GF-D8 (cell line): ENCODE data around the gene SP2.
A peak's percentile ranks its signal among the peaks of the same experiment; 100 is the strongest.

Experiments used
- DNase-seq: peaks from one replicate; lab custom pipeline; 2025; lab: John Stamatoyannopoulos, UW

SP2 gene

DNA sequence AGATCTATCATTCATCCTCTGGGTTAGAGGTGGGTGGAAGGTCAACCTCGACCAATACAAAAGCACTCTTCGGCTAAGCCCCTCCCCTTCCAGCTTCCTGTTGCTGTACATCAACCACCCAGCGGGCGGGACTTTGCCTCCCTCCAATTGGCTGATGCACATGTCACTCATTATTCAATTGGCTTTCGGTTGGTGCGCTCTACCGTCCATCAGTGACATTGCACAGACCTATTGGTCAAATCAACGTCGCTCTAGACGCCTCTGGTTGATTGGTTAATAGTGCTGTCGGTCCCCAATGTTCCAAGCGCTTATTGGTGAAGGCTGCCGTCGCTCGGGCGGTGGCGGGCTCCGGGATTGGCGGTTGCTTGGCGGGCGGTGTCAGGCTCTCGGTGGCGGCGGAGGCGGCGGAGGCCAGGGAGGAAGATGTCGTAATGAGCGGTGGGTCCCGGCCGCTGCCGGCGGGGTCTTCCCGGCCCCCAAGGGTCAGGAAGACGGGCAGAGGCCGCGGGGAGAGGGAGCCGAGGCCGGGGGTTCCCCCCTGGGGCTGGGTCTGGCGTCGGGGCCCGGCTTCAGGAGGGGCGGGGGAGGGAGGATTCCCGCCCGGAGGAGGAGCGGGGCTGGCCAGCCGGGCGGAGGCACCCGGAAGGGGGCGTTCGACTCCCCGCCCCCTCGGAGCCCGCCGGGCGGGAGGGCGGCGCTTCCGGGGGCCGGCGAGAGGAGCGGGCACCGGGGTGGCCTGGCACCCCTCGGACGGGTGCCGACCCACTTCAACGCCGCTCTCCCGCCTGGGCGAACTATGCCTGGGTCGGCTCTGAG is at the start of gene SP2:
TSS of gene SP2 (plus strand) at position 381 of the 816 bp plus-strand sequence. CDS start at position 432, 51 bp downstream.
- peak; percentile 99 for DNase-seq

DNA sequence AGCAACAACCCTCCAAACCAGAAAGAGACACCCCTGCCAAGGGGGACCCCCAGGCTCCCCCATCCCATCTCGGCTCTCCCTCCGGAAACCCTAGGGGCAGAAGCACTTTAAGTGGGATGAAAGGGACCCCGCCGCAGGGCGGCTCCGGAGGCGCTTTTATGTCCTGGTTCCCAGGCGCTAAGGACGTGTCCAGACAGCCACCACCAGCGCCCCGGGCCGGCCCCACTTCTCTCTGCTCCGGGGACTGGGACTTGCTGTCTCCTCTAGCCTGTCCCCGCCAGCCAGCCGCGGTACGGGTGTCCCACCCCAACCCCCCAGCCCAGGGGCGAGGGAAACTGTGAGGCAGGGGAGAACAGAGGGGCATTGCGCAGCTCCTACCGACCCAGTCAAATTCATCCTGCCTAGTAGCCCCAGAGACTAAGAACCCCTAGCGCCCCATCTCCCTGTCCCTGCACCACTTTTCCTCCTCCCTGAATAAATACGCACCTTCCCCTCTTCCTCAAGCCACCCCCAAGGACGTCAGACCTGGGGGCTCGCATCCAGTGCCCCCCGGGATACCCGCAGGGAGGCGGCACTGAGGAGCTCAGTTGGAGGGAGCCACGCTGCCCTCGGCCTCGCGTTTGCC is 49.2 kb upstream of the SP2 start:
- no peak for DNase-seq

DNA sequence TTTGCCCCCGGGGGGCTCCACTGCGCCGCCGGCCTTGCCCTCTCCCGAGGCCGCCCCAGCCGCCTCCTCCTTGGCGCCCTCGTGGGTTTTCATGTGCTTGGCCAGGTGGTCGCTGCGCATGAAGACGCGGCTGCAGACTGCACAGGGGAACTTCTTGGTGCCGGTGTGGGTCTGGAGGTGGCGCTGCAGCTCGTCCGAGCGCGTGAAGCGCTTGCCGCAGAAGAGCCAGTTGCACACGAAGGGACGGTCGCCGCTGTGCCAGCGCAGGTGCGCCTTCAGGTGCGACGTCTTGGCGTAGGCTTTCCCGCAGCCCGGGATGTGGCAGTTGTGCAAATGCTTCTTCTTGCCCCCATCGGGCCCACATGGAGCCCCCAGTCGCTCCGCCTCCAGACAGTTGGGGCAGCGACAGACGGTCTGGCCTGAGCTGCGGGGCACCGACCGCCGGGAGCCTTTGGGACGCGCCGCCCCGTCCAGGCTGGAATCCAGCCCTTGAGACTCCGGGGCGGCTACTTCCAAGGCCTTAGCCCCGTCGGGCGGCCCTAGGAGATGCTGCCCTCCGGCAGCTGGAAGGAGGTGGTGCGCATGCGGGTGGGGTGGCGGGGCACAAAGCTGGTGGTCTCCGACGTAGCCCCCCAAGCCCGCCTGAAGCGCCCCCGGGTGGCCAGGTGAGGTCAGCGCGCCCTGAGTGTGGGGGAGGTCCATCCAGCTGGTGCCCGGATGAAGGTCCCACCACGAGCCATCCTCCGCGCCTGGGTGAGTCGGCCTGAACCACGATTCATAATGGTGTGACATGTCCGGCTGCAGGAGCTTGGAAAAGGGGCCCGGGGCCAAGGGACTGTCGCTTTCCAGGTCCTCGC is 48.5 kb upstream of the SP2 start:
- no peak for DNase-seq

DNA sequence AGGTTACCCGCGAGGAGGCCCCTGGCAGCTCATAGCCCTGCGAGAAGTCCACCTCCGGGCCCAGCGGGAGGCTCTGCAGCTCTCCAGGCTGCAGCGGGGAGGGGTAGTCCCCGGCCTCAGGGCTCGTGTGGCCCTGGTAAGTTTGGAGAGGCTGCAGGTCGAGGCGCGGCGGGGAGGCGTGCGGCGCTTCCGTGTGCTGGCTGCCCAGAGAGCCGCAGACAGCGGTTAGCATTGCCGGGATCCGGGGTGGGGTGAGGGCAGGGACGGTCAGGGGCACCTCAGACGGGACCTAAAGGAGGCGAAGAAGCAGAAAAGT is 47.9 kb upstream of the SP2 start:
- no peak for DNase-seq

DNA sequence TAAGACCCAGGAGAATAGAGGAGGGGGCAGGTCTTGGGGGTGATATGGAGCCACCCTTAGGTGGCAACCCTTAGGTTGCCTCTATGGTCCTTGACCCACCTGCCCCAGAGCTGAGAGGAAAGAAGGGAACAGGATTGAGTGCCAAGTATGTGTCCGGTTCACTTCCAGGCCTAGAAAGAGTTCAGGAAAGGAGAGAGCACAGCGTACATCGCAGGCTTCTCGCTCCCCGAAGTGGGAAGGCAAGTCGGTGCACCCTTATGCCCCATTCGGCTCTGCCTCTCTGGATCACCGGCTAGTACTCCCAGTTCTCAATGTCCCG is 45.7 kb upstream of the SP2 start:
- no peak for DNase-seq

DNA sequence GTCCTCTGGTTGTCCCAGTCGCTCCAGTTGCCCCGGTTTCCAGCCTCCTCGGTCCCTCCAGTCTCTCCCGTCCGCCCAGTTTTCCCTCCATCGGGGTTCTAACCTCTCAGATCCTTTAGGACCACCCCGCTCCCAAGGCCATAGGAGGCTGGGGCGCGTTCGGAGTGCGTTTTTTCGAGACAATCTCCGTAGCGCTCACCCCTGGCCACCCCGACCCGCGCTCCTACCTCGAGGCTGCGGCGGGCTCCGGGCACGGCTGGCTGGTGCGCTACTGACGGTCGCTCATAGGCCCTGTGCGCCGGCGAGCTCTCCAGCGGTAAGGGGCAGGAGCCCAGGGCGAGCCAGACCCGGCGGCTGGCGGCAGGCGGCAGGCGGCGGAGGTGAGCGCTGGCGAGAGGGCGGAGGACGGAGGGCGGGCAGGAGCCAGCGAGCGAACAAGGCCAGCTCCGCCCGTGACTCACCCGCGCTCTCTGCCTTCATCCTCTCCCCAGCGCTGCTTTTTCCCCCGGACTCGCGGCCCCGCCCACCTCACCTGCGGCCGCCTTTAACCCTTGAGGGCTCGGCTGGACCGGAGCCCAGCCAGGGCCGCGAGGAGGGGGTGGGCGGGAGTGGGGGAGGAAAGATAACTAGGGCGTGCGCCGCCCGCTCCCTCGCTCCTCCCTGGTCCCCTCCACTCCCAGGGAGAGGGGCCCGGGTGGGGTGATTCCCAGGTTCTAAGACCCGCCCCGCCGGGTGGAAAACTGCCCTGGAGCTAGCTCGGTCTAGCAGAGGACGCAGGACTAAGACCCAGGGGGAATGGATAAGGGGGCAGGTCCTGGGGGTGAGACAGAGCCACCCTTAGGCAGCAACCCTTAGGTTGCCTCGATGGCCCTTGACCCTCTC is 45.1 kb upstream of the SP2 start, which contains the start of gene SP6:
TSS of gene SP6 (minus strand) at position 472 of the 882 bp plus-strand sequence. CDS start 2,734 bp downstream, outside the sequence.
- DNase-seq: no peak

DNA sequence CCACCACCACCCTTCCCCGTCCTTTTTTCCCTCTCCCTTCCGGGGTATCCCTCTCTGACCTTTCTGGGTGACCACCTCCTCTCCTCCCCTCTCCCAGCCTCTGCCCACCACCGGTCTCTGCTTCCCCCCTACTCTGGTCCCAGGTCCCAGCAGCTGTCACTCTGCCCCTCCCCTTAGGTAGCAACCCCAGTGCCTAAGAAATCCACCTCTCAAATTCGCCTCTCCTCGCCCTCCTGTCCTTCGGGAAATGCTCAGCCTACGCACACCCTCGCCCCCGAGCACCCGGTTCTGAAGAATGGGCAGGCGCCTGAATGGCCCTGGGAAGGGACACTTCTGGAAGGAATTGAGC is 44.3 kb upstream of the SP2 start:
- DNase-seq: no peak

DNA sequence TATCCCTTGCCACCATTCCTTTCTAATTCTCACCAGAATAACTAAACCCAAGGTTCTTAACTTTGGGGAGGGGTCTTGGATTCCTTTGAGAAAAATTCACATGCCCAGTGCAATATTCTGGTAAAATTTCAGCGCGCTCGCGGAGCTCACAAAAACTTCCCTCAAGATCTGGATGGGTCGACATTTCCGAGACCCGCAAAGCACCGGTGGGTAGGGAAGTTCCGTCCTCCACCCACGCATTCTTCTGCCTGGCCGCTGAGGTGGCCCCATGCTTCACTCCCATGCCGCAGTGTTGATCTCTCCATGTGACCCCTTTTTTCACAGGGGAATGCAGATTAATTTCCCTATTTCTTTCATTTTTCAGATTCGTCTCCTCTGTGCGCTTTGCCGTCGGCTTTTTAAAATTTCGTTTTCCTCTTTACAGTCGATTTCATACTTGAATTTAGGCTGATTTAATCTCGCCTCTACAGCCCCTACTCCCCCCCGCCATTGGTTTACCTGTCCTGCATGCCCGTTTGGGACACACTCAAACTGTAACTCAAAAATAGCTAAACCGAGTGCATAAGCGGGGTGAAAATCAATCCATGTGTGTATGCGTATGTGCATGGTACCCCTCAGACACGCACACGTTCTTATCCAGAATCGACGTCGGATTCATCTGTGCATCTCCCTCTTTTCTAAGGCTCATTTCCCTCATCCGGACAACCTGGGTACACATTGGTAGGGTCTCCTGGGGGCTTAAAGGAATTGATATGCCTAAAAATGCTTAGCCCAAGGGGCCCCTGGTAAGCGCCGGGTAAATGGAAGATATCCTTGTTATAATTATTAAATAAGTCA is 43.7 kb upstream of the SP2 start:
- DNase-seq: no peak

DNA sequence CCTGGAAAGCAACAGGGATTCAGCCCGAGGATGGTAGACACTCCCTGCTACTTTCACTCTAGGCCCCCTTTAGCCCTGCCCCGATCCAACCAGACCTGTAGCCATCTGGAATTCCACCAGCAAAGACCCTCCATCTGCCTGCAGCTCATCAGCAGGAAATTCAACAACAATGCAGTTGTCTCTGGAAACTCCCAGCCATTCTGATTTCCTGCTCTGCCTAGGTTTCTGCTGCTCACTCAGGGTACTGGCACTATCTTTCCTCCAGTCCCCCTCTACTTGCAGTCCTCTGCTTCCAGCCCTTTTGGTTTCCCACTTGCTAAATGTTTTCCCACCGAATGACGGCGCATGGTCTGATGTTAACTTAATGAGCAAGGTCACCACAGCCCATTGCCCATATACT is 42.4 kb upstream of the SP2 start:
- no peak for DNase-seq

DNA sequence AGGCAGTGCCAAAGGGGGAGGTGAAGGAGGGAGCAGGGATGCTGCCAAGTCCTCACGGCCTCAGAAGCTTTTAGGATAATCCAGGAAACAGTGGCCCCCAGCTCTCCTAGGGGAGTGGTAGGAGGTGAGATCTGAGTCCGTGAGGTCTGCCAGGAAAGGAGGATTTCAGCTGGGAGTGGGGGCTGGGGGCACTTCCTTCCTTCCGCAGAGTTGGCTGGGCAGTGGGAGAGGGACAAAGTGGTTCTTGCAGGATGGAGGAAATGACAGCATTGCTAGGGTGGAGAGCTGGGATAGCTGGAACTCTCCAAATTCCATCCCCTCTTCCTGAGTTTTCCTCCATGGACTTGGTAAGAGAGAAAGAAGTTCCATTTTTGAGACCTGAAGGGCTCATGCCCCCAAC is 40.3 kb upstream of the SP2 start:
- no peak for DNase-seq

DNA sequence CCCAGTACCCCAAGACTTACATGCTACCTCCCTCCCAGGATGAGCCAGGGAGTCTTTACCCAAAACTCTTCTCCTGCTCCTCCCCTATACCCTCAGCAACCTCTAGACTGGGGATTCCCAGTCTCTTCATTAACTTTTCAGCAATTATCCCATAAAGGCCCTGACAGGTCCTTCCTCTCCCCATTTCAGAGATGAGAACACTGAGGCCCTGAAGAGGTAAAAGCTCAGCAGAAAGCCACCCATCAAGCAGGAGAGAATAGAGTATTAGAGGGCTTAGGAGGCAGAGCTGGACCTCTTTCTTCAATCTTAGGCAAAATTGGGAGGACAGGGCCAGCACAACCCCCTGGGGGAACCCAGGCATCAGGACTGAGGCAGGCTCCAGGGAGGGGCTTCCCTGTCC is 39.2 kb upstream of the SP2 start:
- no peak for DNase-seq

DNA sequence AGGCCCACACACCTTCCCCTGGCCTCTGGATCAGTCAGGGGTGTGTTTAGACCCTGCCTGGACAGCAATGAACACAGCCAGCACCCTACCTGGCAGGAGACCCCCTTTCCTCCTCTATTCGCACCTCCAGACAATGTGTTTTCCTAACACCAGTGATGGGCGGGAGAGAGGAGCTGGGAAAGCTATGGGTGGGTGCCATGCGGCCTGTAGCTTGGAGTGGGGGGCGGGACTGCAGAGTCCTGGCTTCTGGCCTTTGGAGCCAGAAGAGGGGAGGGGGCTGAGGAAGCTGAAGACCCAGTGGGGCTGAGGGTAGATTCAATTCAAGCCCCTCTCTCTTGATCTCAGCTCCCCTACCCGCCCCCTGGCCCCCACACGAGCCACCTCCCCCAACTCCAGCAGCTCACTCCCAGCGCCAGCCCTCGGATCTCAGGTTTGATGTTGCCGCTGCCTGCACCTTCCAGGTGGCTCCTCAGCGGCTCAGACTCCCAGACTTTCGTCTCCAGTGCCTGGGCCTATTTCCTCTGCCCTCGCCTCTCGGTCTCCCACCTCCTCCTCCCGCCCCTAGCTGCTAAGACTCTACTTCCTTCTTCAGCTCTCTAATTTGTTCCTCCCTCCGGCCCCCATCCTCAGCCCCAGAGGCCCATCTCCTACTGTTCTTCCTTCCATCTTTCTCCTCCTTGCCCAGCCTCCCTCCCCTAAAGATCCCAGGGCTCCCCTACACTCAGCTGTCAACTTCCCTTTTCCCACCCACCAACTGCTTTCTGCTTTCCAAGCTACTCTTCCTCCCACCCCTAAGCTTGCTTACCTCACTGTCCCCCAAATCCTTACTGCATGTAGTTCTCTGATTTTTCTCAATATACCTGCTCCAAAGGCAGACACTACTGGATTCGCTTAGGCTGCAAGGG is 38.2 kb upstream of the SP2 start:
- no peak for DNase-seq

DNA sequence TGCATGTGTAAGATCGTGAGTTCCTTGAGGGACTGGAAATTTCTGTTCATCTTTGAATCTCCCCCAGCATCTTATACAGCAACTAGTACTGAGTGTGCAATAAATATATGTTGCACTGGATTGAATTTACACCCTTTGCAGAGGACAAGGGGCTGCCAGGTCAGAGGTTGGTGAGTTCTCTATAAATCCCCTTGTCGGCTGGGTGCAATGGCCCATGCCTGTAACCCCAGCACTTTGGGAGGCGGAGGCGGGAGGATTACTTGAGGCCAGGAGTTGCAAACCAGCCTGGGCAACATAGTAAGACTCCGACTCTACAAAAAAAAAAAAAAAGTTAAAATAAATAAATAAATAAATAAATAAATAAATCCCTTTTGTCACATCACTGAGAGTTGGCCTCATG is 35.6 kb upstream of the SP2 start:
- no peak for DNase-seq

DNA sequence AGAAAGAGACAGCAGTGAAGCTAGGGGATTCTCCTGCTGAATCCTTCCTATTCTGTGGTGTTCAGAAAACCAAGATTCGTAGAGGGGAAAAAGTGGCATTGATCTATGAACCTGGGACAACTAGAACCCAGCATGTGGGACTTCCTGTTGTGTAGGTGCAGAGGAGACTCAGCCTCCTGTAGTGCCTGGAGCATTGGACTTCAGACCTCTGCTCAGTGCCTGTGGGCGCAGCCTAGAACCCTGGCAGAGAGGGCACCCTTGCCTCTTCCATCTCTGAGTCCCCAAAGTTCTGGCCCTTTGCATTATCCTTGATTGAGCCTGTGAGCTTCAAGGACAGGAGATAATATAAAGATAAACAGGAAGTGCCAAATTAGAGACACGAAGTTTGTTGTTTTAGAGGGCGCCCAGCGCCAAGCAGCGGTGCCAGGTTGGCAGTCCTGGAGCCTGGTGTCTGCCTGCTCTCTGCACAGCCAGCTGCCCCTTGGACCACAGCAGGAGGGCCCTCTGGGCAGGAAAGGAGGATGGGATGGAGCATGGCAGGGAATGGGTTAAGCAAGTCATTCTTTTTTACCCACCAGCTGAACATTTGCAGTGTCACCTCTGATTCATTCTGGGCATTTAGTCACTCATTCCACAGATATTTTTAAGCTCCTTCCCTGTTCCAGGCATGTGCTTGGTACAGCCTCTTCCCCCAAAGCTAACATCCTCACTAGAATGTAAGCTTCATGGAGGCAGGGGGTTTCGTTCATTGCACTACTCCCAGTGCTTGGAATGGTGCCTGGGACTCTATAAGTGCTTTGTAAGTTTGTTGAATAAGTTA is 33.2 kb upstream of the SP2 start:
- DNase-seq: no peak

DNA sequence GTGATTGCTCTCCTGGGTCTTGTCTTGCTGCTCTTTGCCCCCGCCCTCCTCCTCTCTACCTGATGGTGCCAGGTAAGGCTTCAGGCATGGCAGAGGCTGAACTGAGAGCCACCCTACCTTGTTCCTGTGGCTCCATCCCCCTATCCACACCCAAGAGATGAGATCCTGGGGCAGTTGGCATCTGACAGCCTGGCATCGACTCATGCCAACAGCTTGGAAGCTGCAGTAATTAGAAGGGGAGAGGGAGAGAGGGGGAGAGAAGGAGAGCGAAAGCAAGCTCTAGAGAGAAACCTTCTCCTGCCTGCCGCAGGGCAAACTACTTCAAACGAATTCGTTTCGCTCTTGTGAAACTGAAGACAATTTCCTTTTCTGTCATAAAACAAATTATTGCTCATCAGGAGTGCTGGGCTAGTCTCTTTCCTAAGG is 31.2 kb upstream of the SP2 start:
- no peak for DNase-seq

DNA sequence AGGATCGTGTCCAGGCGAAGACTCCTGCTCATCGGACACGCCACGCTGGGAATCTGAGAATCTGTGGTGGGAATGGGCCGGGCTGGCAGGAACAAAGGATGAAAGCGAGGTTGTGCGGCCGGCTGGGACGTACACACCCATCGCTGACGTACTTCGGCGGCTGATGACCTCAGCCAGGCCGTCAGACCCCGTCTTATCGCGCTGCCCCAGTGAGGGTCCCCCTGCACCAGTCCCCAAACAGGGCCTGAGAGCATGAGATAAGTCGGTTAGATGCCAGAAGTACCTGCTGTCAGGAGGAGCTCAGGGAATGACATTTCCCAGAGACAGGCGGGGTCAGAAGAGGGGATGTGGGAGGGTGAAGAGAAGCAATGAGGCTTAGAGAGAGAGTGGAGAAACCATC is 29.1 kb upstream of the SP2 start:
- no peak for DNase-seq

DNA sequence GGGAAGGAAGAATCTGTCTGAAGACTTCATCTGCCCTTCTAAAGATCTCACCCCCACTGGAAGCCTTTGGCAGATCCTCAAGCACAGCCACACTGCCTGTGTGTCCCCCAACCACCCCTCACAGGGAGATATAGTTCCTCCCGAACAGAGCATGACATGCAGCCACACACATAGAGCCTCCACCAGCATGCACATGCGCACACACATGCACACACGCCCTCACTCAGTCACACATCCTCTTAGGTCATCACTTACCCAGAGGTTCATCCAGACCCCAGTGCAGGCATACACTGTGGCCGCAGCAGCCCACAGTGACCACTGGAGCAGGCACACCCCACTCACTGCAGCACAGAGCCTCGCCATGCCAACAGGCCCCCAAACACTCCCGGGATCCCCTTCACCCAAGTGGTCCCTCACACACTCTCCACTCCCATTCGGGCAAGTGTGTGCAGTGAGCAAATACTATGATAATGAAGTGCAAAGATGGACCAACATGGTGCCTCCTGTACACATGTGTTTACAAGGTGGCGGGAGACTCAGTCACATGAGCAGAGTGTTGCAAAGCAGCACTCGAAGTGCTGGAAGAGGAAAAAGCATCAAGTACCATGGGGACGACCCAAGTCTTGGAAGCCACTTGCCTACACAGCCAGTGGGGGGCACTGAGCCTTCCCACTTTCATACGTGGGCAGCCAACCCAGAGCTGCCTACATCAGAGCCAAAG is 28.1 kb upstream of the SP2 start:
- DNase-seq: no peak

DNA sequence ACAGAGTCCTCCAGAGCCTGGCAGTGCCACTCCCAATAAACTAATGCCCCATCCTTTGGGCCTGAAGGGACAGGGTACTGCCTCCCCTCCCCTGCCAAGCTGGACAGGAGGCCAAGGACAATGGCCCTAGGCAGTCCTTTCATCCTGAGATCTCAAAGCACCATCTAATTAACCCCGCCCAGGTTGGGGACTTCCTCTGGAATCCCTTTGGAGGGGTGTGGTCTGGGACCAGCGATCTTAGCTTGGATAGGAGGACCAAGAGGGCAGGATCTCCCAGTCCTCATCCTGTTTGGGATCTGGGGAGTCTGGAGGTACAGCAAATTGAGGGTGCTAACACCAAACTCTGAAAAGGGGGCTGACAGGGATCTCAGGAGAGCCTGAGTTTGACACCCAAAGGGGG is 26.9 kb upstream of the SP2 start:
- no peak for DNase-seq

DNA sequence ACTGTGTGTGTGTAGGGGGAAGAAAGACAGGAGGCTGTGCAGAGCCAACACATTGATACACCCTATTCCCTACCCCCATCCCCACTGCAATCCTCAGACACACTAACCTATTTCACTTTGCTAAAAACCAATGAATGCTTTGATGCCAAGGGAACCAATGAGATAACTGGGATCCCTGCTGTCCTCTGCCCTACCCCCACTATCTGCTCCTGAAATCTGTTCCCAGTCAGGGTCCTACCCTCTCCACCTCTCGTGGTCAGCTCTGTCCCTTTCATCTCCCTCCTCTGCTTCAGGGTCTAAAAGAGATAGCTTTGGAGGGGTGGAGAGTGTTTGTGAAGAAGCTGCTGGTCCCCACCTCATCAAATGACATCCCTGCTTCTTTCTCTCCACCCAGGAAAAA is 26.0 kb upstream of the SP2 start:
- DNase-seq: no peak
